ENCODE data around the gene TRIM72. TPM values are rescaled to one million over a fixed set of nuclear protein-coding genes. Genes with fewer than 3 reads are reported as not detected.

TRIM72 gene
- total and polyA plus RNA-seq, 9 of the 15 experiments (the other 6 are each of a cell fraction or from before 2014, with no cell fraction given): under 0.01 TPM; not detected in 8

DNA sequence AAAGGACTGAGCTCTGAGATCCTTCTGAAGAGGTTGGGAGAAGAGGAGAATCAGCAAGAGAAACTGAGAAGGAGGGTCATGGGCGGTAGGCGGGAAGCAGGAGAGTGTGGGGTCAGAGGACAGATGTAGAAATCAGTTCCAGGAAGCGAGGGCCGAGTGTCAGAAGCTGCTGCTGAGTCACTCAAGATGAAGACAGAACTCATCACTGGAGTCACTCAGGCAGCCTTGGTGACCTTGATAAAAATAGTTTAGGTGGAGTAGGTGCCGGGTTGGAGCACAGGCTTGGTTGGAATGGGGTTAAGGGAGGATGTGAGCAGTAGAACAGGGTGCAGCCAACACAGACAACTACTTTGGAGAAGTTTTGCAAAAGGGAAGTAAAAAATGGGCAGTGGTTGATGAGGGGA is 39.7 kb downstream of the TRIM72 start (continued):
- TF ChIP-seq ZFP1 (CRISPR knock-in tag; IDR thresholded peaks at IDR 0.05): no peak
- TF ChIP-seq, protein P1, sequence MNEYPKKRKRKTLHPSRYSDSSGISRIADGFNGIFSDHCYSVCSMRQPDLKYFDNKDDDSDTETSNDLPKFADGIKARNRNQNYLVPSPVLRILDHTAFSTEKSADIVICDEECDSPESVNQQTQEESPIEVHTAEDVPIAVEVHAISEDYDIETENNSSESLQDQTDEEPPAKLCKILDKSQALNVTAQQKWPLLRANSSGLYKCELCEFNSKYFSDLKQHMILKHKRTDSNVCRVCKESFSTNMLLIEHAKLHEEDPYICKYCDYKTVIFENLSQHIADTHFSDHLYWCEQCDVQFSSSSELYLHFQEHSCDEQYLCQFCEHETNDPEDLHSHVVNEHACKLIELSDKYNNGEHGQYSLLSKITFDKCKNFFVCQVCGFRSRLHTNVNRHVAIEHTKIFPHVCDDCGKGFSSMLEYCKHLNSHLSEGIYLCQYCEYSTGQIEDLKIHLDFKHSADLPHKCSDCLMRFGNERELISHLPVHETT (CRISPR knock-in tag; conservative IDR thresholded peaks at IDR 0.05 in 1 of 2, IDR thresholded peaks at IDR 0.05 in 1 of 2): 0 out of 4 replicates have a peak, but pooled peaks of 1 of the 2 experiments have one; percentile 36
- peak; percentile 68; the same call in 1 of the 2 replicates for TF ChIP-seq ZNF589 (CRISPR knock-in tag; IDR thresholded peaks at IDR 0.05; ENCODE audit: low read depth)
- no peak for TF ChIP-seq TFE3 (CRISPR knock-in tag; IDR thresholded peaks at IDR 0.05)
- TF ChIP-seq BACH1 (tag; IDR thresholded peaks at IDR 0.05): peak; percentile 72; the same call in 1 of the 2 replicates
- TF ChIP-seq GATA2 (CRISPR knock-in tag; IDR thresholded peaks at IDR 0.05): no peak
- TF ChIP-seq ESRRA (IDR thresholded peaks at IDR 0.05; ENCODE audit: borderline replicate concordance, low read depth): peak; percentile 97
- TF ChIP-seq GATAD2A (IDR thresholded peaks at IDR 0.05): peak; percentile 92
- peak; percentile 42; the same call in 1 of the 2 replicates for TF ChIP-seq HES1 (IDR thresholded peaks at IDR 0.05; ENCODE audit: low read depth)
- TF ChIP-seq PHF21A (IDR thresholded peaks at IDR 0.05; ENCODE audit: borderline replicate concordance, low read depth): peak; percentile 87
- no peak for TF ChIP-seq HBP1 (CRISPR knock-in tag; IDR thresholded peaks at IDR 0.05)
- no peak for TF ChIP-seq ZFPM2 (CRISPR knock-in tag; IDR thresholded peaks at IDR 0.05)
- TF ChIP-seq SP1 (CRISPR knock-in tag; IDR thresholded peaks at IDR 0.05): 0 out of 2 replicates have a peak, but pooled peaks have one; percentile 34
- TF ChIP-seq TOE1 (IDR thresholded peaks at IDR 0.05; ENCODE audit: borderline replicate concordance): peak; percentile 82
- TF ChIP-seq TOE1 (CRISPR knock-in tag; IDR thresholded peaks at IDR 0.05; ENCODE audit: borderline replicate concordance, low read depth): no peak
- no peak for TF ChIP-seq U2AF1 (optimal IDR thresholded peaks at IDR 0.05; ENCODE audit: low read depth, low read length)
- TF ChIP-seq ZNF766 (CRISPR knock-in tag; conservative IDR thresholded peaks at IDR 0.05): no peak
- TF ChIP-seq, protein P2, sequence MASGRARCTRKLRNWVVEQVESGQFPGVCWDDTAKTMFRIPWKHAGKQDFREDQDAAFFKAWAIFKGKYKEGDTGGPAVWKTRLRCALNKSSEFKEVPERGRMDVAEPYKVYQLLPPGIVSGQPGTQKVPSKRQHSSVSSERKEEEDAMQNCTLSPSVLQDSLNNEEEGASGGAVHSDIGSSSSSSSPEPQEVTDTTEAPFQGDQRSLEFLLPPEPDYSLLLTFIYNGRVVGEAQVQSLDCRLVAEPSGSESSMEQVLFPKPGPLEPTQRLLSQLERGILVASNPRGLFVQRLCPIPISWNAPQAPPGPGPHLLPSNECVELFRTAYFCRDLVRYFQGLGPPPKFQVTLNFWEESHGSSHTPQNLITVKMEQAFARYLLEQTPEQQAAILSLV (tag; IDR thresholded peaks at IDR 0.05): no peak
- TF ChIP-seq HDAC1 (IDR thresholded peaks at IDR 0.05): peak in 1 of 2 experiments; percentile 97; a peak in 2 of 4 replicates
- TF ChIP-seq ZNF780A (CRISPR knock-in tag; IDR thresholded peaks at IDR 0.05): no peak
- no peak for TF ChIP-seq KAT2B (IDR thresholded peaks at IDR 0.05; ENCODE audit: low read depth, low read length)

All from K562 (cell line).